Measurements from ENCODE around the gene POLR2J2. TPM values are rescaled to one million over a fixed set of nuclear protein-coding genes. Genes with fewer than 3 reads are reported as not detected.
"Not testable (repeated sequence)": the region's sequence is repeated elsewhere in the genome, so short reads cannot be mapped to it uniquely, and the experiment has no call there.

Gene POLR2J2
- total RNA-seq, 1 experiment from 2014 or later = not detected

DNA sequence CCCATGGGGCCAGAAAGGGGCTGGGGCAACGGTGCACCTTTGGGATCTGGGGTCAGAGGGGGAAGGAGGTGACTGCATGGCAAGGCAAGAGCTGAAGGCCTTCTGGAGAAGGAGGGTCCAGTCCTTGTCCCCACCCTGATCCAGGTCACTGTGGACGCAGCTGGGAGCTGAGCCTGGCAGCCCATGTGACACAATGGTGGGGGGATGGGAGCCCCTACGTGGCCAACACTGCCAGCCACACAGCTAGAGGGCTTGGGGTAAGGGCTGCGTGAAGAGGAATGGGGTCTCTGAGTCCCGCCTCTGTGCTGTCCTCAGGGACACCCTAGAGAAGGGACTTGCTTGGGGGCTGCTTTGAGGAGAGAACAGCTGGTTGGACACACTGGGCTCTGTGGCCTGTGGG is 9.3 kb upstream of the POLR2J2 start:
- in situ Hi-C loops (cut with HindIII; ENCODE audit: low pct_unique_long_range_greater_than_20kb, low sequenced_read_pairs); DNase-seq (ENCODE audit: low read depth): not testable (repeated sequence)

DNA sequence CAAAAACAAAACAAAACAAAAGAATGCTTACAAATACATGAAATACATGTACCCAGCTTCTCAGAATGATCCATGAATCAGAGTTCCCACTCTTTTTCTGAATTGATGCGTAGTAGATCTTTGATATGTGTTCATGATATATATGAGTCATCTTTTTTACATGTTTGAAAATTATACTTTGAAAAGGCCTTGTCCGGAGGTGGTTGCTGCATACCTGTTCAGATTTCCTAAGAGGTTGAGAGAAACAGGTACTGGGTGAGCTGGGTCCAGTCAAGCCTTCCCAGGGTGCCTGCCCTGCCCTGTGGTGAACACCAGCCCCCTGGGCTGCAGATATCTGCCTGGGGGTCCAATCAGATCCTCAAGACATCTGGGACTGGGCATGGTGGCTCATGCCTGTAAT is 4.1 kb upstream of the POLR2J2 start:
- DNase-seq (ENCODE audit: low read depth); in situ Hi-C loops (cut with HindIII; ENCODE audit: low pct_unique_long_range_greater_than_20kb, low sequenced_read_pairs): not testable (repeated sequence)

DNA sequence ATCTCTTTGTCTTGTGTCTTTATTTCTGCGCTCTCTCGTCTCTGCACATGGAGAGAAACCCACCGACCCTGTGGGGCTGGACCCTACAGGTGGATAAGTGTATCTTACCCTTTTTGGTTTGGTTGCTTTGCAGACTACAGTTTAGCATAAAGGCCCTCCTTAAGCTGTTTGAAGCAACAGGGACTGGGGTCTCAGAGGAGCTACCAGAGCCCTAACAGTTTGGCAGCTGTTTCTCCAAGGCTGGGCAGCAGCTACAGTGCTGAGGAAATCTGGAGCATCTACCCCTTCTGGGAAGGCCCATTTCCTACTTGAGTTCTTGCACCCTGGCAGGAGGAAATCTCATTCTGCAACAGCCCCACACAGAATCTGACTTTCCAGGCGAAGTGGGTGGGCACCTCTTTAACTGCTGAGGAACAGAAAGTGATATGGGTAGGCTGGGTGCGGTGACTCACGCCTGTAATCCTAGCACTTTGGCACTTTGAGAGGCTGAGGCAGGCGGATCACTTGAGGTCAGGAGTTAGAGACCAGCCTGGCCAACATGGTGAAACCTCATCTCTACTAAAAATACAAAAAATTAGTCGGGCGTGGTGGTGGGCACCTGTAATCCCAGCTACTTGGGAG is 2.1 kb upstream of the POLR2J2 start:
- in situ Hi-C loops (cut with HindIII; ENCODE audit: low pct_unique_long_range_greater_than_20kb, low sequenced_read_pairs); DNase-seq (ENCODE audit: low read depth): not testable (repeated sequence)

DNA sequence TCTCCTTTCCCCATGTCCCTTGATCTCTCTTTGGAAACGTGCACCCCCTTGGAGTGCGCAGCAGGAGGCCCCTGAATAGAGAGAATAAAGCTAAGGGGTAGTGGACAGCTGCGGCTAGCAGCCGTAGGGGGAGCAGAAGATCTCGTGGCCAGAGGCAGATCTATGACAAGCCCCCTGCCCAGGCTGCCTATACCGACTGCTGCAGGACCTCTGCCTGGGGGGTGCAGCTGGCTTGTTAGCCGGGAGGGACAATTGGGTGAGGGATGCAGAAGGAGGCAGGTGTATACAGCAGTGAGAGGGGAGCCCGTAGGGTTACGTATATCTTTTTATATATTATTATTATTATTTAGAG is 469 bp upstream of the POLR2J2 start:
- in situ Hi-C loops (cut with HindIII; ENCODE audit: low pct_unique_long_range_greater_than_20kb, low sequenced_read_pairs); DNase-seq (ENCODE audit: low read depth): not testable (repeated sequence)

DNA sequence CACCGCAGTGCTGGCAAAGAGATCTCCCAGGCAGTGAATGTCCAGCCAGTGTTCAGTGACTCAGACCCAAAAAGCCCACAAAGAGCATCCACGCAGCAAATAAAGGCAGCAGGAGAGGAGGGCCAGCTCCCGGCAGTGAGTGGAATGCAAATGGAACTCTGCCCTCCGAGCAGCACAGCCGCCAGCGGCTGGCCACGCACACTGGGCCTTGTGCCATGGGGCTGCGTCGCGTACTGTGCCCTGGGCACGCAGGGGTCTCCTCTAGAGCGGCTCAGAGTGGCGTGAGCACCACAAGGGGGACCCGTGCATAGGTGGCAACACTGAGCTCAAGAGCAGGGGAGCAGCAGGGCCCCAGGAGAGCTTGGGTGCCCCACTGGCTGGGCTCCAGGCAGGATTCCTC is 3.9 kb downstream of the POLR2J2 start:
- in situ Hi-C loops (cut with HindIII; ENCODE audit: low pct_unique_long_range_greater_than_20kb, low sequenced_read_pairs); DNase-seq (ENCODE audit: low read depth): not testable (repeated sequence)

DNA sequence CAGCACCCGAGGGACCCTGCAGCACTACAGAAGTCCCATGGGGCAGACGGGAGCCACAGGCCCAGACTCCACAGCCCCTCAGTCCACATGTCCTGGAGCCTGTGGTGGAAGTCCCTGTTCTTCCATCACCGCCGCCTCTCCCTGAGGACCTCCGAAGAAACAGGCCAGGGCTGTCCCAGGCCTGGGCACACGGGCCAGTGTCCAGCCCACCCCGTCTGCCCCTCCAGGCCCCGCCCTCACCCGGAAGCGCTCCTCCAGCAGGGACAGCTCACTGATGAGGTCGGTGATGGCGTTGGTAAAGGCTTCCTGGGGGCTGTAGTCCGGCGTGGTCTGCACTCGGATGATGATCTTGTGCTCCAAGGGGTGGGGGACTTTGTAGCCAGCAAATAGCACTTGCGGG is 4.6 kb downstream of the POLR2J2 start:
- in situ Hi-C loops (cut with HindIII; ENCODE audit: low pct_unique_long_range_greater_than_20kb, low sequenced_read_pairs); DNase-seq (ENCODE audit: low read depth): not testable (repeated sequence)

DNA sequence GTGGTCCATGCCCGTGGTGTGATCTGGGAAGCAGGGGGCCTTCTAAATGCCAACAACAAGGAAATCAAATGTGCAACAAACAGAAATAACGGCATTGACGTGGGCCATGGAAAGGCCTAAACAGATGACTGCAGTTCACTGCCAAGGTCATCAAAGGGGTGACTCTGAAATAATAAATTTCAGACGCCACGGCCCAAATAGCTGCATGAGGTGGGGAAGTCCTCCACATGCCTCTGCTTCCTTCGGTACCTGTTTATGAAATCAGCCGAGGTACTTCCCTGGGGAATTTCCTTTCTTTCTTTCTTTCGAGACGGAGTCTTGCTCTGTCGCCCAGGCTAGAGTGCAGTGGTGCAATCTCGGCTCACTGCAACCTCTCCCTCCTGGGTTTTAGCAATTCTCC is 6.7 kb downstream of the POLR2J2 start:
- in situ Hi-C loops (cut with HindIII; ENCODE audit: low pct_unique_long_range_greater_than_20kb, low sequenced_read_pairs); DNase-seq (ENCODE audit: low read depth): not testable (repeated sequence)

DNA sequence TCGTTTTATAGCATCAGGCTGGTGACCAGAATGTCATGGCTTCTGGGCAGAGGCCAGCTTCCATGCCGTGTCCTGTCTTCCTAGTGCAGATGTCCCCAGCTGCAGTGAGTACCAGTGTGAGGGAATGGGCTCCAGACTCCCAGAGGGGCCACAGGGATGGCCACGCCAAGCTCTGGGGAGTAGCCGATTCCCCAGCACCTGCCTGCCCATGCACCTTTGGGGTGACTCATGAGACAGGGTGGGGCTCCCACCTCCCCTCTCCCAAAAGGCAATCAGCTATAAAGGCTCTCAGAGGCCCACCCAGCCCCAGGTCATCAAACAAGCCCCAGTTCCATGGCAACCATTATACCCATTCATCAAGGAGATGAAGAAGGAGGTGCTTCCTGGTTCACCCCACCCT is 21.5 kb downstream of the POLR2J2 start, which contains the start of gene SPDYE2B:
TSS of gene SPDYE2B (plus strand) at position 396 of the 400 bp plus-strand sequence. CDS start 2,030 bp downstream, outside the sequence.
- DNase-seq (ENCODE audit: low read depth); in situ Hi-C loops (cut with HindIII; ENCODE audit: low pct_unique_long_range_greater_than_20kb, low sequenced_read_pairs): not testable (repeated sequence)

DNA sequence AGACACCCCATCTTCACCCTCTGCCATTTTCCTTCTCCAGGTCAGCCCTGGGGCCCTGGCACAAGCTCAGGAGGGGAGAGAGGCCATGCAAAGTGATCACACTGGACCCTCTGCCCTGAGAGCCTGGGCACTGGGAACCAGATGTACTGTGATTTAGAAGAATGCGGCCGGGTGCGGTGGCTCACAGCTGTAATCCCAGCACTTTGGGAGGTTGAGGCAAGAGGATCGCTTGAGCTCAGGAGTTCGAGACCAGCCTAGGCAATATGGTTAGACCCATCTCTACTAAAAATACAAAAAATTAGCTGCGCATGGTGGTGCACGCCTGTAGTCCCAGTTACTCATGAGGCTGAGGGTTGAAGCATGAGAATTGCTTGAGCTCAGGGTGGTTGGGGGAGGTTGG is 23.6 kb downstream of the POLR2J2 start:
- not testable (repeated sequence) for DNase-seq (ENCODE audit: low read depth)

DNA sequence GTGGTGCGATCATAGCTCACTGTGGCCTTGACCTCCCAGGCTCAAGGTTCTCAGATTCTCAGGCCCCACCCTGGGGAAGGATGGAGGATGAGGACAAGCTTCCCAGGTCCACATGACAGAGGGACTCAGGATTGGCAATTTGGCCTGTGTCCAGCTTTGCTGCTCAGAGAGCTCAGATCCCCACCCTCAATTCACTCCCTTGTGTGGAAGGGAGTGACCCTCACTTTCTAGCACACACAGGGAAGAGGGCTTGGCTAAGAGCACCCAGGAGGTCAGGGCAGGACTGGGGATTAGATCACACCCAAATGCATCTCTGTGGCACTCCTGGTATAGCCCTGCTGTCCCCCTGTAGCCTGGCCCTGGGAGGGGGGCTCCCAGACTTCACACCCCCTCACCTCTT is 28.1 kb downstream of the POLR2J2 start:
- in situ Hi-C loops (cut with HindIII; ENCODE audit: low pct_unique_long_range_greater_than_20kb, low sequenced_read_pairs); DNase-seq (ENCODE audit: low read depth): not testable (repeated sequence)

More for the DNA sequence above, 23.6 kb downstream of the POLR2J2 start:
- in situ Hi-C loops (cut with HindIII; ENCODE audit: low pct_unique_long_range_greater_than_20kb, low sequenced_read_pairs) = not testable (repeated sequence)

DNA sequence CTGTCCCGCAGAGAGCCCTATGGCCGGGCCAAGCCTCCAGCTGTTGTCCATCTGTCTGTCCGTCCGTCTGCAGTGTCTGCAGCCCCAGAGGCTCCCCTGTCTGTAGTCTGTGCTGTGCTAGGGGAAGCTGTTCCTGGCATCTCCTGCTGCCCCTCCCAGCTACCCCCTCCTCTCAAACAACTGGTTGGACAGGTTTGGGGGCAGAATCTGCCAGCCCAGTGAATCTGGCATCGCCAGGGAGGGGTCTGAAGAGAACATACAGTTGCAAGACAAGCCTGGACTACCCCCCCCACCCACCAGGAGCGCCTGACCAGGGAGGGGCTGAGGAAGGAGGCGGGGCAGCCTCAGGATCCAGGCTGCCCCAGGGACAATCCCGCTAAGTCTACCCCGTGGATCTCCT is 28.8 kb downstream of the POLR2J2 start, which contains the start of gene UPK3BL1:
TSS of gene UPK3BL1 (minus strand) at position 101 of the 400 bp plus-strand sequence. CDS start at position 51, 50 bp downstream.
- DNase-seq (ENCODE audit: low read depth); in situ Hi-C loops (cut with HindIII; ENCODE audit: low pct_unique_long_range_greater_than_20kb, low sequenced_read_pairs): not testable (repeated sequence)

DNA sequence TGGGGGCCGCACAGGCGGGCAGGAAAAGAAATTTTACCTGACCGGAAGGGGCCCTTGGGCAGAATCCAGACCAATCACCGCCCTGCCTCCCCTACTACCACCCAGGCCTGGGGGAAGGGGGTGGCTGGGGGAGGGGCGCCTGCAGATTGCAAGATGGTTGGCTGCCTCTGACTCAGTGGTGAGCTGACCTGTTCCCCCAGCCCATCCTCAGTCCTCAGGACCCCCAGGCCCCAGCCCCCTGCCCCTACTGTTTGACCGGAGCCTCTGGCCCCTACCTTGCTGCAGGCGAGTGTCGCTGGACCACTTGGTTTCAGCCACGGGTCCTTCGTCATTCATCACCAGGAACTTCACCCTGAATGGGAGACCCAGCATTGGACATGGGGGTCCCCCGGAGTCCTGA is 32.6 kb downstream of the POLR2J2 start:
- DNase-seq (ENCODE audit: low read depth); in situ Hi-C loops (cut with HindIII; ENCODE audit: low pct_unique_long_range_greater_than_20kb, low sequenced_read_pairs): not testable (repeated sequence)

DNA sequence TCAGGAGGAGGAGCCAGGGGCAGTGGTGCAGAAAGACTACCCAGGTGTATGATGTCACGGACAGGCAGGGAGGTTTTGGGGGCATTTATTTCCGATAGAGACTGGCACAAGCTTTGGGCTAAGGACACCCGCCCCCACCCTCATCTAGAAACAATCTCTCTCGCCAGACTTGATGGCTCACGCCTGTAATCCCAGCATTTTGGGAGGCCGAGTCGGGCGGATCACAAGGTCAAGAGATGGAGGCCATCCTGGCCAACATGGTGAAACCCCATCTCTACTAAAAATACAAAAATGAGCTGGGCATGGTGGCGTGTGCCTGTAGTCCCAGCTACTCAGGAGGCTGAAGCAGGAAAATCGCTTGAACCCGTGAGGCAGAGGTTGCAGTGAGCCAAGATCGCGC is 34.5 kb downstream of the POLR2J2 start:
- in situ Hi-C loops (cut with HindIII; ENCODE audit: low pct_unique_long_range_greater_than_20kb, low sequenced_read_pairs); DNase-seq (ENCODE audit: low read depth): not testable (repeated sequence)

DNA sequence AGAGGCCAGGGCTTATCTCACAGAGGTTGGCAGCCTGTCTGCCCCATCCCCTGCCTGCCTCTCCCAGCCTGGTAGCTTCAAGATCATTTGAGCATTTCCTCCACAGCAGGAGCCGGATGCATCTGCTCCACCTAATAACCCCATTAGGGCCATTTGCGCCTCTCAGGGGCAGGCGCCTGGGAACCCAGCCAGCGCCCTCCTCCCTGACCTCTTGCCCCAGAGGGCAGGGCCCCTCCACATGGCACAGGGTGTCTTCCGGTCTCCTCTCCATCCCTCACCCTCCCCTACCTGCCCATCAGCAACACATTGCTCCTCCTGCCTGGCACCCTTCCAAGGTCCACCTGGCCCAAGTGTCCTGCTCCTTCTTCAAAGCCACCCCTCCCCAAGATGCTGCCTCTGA is 36.1 kb downstream of the POLR2J2 start:
- in situ Hi-C loops (cut with HindIII; ENCODE audit: low pct_unique_long_range_greater_than_20kb, low sequenced_read_pairs); DNase-seq (ENCODE audit: low read depth): not testable (repeated sequence)

DNA sequence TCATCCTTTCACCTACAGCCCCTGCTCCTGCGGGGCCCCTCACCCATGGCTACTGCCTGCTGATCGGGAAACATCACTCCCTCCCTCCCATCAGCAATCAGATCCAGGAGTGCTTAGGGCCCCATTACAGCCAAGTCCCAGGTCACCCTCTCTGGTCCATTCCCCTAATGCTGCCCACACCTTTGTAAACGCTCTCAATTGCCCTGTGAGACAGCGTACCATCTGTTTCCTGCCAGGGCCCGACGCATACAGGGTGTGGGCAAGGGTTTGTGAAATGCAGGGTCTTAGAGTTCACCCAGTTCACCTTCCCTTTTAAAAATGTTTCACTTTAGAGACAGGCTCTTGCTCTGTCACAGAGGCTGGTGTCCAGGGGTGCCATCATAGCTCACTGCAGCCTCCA is 37.2 kb downstream of the POLR2J2 start:
- DNase-seq (ENCODE audit: low read depth); in situ Hi-C loops (cut with HindIII; ENCODE audit: low pct_unique_long_range_greater_than_20kb, low sequenced_read_pairs): not testable (repeated sequence)

DNA sequence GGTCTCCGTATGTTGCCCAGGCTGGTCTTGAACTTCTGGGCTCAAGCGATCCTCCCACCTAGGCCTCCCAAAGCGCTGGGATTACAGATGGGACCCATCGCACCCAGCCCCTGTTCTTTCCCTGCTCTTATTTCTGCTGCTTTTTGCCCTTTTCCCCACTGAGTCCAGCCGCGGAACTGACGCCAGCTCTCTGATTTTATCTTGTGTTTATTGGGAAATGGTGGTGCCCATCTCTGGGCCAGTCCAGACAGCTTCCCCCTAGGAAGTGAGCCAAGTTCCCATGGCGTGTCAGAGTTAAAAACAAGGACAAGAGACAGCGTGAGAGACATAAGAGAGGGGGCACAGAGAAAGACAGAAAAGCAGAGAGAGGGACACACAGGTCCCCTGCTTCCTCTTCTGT is 40.8 kb downstream of the POLR2J2 start:
- in situ Hi-C loops (cut with HindIII; ENCODE audit: low pct_unique_long_range_greater_than_20kb, low sequenced_read_pairs) = not testable (repeated sequence)

DNA sequence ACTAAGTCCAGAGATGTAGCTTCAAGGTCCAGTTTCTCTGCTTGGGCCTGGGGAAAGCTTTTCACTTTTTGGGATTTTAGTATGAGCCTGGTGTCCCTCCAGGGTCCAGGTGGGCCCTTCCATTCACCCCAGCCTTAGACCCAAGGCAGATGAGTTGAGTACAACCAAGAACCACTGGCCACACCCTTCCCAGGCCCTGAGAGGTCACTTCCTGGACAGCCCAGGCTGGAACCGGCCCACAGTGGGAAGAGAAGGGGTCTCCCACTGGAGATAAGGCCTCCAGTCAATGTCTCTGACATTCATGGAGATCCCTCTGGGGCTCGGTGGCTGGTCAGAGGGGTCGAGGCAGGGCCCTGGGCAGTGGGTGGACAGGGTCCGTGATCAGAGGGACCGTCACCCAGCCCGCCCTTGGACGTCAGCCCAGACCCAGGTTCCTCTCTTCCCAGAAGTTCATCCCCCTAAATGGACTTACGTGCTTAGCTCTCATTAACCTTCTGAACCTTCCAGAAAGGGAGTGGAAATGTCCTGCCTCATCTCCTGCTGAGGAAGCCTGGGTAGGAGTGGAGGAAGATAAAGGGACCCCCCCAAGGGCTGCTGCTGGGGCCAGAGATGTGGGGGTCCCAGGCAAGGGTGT is 44.1 kb downstream of the POLR2J2 start:
- in situ Hi-C loops (cut with HindIII; ENCODE audit: low pct_unique_long_range_greater_than_20kb, low sequenced_read_pairs); DNase-seq (ENCODE audit: low read depth): not testable (repeated sequence)

More for the DNA sequence above, 40.8 kb downstream of the POLR2J2 start:
- not testable (repeated sequence) for DNase-seq (ENCODE audit: low read depth)

DNA sequence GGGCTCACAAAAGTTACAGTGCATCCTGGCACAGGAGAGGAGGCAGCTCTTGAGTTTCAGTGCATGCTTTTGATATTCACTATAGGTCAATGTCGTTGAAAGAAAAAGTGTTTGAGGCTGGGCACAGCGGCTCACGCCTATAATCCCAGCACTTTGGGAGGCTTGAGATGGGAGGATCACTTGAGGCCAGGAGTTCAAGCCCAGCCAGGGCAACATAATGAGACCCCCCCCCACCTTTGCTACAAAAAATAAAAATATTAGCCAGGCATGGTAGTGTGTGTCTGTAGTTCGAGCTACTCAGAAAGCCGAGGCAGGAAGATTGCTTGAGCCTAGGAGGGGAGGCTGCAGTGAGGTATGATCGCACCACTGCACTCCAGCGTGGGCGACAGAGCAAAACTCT is 53.3 kb downstream of the POLR2J2 start:
- DNase-seq (ENCODE audit: low read depth); in situ Hi-C loops (cut with HindIII; ENCODE audit: low pct_unique_long_range_greater_than_20kb, low sequenced_read_pairs): not testable (repeated sequence)

DNA sequence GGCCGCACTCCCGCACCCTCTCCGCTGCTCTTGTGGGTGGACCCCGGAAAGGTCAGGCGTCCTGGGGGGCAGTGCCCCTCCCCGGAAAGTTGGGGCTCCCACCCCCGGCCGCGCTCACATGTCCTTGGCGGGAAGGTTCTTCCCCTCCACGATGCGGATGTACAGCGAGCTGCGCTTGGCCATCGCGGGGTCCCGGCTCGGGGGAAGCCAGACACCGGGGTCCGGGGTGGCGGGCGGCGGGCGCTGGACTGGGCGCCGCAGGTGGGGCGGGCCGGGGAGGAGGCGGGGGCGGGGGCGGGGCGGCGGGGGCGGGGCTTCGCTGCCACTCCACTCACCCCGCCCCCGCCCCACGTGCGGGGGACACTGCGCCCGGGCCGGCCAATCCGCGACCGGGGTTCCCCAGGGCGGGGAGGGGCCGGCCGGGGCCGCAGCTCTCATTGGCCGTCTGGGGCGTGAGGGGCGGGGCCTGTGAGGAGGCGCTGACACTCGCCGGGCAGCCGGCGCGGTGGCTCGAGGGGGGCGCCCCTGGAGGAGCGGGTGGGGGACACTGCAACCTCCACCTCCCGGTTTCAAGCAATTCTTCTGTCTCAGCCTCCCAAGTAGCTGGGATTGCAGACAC is 54.8 kb downstream of the POLR2J2 start, which contains the start of gene RASA4:
TSS of gene RASA4 (minus strand) at position 250 of the 619 bp plus-strand sequence. CDS start at position 183, 67 bp downstream.
- in situ Hi-C loops (cut with HindIII; ENCODE audit: low pct_unique_long_range_greater_than_20kb, low sequenced_read_pairs); DNase-seq (ENCODE audit: low read depth): not testable (repeated sequence)
